ENCODE results near the gene SYPL2. TPM values are rescaled to one million over a fixed set of nuclear protein-coding genes. Genes with fewer than 3 reads are reported as not detected.

Gene SYPL2
- polyA plus RNA-seq (2011; rRNA removed) (0.04 and 0.08 TPM in 2 replicates), polyA plus RNA-seq (2017; fragmentation: RNase III; extraction: RNeasy Plus Mini Kit Qiagen cat#74134 plus additional on column Dnase treatment) (0.03 to 0.05 TPM (median 0.05 TPM) in 3 replicates), polyA minus RNA-seq (2011; rRNA and poly(A)+ RNA removed) (0.08 TPM in 1 of 2 replicates, not detected in the other)
- polyA plus RNA-seq (2012; cell fraction: cytosol; rRNA removed), result 0.01 and 0.04 TPM in 2 replicates
- 0.06 and 0.07 TPM in 2 replicates for polyA plus RNA-seq (2012; cell fraction: nucleus; rRNA removed)

- no peaks in the 10 kb centered on the region for H3K9me3 ChIP-seq
- H3K4me3 ChIP-seq, result peak within 1 kb of the TSS; percentile 55
- ATAC-seq, result peak; percentile 65 to 80
- CTCF ChIA-PET, result interaction anchor here (0.9 kb wide), 1 partner anchor 23 kb away, joined by 3 read pairs; no protein-coding TSS in a partner anchor
- POLR2A ChIA-PET, result no interaction called here
- H3K27ac ChIP-seq, result peak within 1 kb of the TSS in 1 of 2 experiments; percentile 56; a peak in 3 of 6 replicates
- peak in 1 of 2 experiments; percentile 15 for DNase-seq (ENCODE audit: low read depth in 1 of 2, low spot score in 1 of 2)
- peak within 1 kb of the TSS; percentile 87 for H3K4me2 ChIP-seq
- TF ChIP-seq, protein P1, sequence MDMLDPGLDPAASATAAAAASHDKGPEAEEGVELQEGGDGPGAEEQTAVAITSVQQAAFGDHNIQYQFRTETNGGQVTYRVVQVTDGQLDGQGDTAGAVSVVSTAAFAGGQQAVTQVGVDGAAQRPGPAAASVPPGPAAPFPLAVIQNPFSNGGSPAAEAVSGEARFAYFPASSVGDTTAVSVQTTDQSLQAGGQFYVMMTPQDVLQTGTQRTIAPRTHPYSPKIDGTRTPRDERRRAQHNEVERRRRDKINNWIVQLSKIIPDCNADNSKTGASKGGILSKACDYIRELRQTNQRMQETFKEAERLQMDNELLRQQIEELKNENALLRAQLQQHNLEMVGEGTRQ (IDR thresholded peaks at IDR 0.05), result peak; percentile 53; the same call in 1 of the 2 replicates
- TF ChIP-seq E2F6 (IDR thresholded peaks at IDR 0.05; ENCODE audit: borderline replicate concordance, low read depth), result no peak
- no CpG with 5 or more reads among the region's 88 CpGs for WGBS (ENCODE audit: missing lambda C conversion rate)
- H3K4me1 ChIP-seq, result no peaks in the 10 kb centered on the region
- FAIRE-seq, result no peak
Observed at GRCh38 chr1:109466452-109467300, at the start of gene SYPL2. Gene SYPL2 (plus strand): TSS chr1:109466546. CDS start chr1:109466844, 298 bp downstream.

DNA sequence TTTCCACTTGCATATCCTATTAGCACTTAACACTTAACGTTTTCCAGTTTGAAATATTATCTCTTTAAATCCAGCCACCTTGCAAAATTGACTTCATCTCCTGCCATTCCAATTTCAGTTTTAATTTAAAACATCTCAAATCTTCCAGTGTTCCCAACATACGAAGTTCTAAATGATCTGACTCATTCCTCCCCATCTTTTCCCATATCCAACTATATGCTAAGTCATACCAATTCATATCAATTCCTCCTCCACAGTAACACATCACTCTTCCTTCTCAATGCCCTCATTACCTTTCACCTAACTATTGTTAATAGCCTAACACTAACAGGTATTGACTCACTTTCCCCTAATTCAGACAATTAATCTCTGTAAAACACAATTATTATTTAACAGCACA is 42.8 kb upstream of the SYPL2 start:
- no peak overlapping the region for H3K27ac ChIP-seq
- H3K4me3 ChIP-seq, result no peak overlapping the region
- CTCF ChIA-PET, result interaction anchor here (0.7 to 1.0 kb wide), 2 partner anchors 12 to 110 kb away, joined by 3 to 4 read pairs; no protein-coding TSS in a partner anchor
- ATAC-seq (no peak), DNase-seq (ENCODE audit: low read depth in 1 of 2, low spot score in 1 of 2) (no peak), FAIRE-seq (no peak)
- no peaks in the 10 kb centered on the region for H3K9me3 ChIP-seq
- peaks cover 23% of the 10 kb centered on the region; the same call in 2 of the 3 replicates for H3K4me1 ChIP-seq
- TF ChIP-seq NPAS2 (CRISPR knock-in tag; IDR thresholded peaks at IDR 0.05; ENCODE audit: borderline replicate concordance), result no peak
- no peak for TF ChIP-seq CHD4 (IDR thresholded peaks at IDR 0.05; ENCODE audit: borderline replicate concordance)
- no peak for TF ChIP-seq SMC3 (IDR thresholded peaks at IDR 0.05)
- no peak for TF ChIP-seq MYC (IDR thresholded peaks at IDR 0.05; ENCODE audit: borderline replicate concordance, low read length)
- TF ChIP-seq KDM1A (IDR thresholded peaks at IDR 0.05; ENCODE audit: low read depth), result no peak
- no peak for TF ChIP-seq SREBF2 (IDR thresholded peaks at IDR 0.05)
- TF ChIP-seq ELK1 (IDR thresholded peaks at IDR 0.05; ENCODE audit: low read depth, low read length), result no peak
- no peak for TF ChIP-seq GATA3 (IDR thresholded peaks at IDR 0.05; ENCODE audit: borderline replicate concordance)
- TF ChIP-seq, protein P2, sequence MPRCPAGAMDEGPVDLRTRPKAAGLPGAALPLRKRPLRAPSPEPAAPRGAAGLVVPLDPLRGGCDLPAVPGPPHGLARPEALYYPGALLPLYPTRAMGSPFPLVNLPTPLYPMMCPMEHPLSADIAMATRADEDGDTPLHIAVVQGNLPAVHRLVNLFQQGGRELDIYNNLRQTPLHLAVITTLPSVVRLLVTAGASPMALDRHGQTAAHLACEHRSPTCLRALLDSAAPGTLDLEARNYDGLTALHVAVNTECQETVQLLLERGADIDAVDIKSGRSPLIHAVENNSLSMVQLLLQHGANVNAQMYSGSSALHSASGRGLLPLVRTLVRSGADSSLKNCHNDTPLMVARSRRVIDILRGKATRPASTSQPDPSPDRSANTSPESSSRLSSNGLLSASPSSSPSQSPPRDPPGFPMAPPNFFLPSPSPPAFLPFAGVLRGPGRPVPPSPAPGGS (IDR thresholded peaks at IDR 0.05), result no peak
- TF ChIP-seq, protein P3, sequence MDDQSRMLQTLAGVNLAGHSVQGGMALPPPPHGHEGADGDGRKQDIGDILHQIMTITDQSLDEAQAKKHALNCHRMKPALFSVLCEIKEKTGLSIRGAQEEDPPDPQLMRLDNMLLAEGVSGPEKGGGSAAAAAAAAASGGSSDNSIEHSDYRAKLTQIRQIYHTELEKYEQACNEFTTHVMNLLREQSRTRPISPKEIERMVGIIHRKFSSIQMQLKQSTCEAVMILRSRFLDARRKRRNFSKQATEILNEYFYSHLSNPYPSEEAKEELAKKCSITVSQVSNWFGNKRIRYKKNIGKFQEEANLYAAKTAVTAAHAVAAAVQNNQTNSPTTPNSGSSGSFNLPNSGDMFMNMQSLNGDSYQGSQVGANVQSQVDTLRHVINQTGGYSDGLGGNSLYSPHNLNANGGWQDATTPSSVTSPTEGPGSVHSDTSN (IDR thresholded peaks at IDR 0.05), result no peak
- no peak for TF ChIP-seq NR3C1 (IDR thresholded peaks at IDR 0.05)
- no peak for TF ChIP-seq FOXS1 (CRISPR knock-in tag; IDR thresholded peaks at IDR 0.05)
- TF ChIP-seq CBX8 (IDR thresholded peaks at IDR 0.05), result no peak
- TF ChIP-seq EP300 (IDR thresholded peaks at IDR 0.05), result no peak
- peak overlapping the region; percentile 85 for H3K4me2 ChIP-seq
- WGBS (ENCODE audit: missing lambda C conversion rate), result 76% methylated on average over 2 of the region's 2 CpGs
- POLR2A ChIA-PET, result no interaction called here
